ENCODE measurements around the gene PLEKHG1.

DNA sequence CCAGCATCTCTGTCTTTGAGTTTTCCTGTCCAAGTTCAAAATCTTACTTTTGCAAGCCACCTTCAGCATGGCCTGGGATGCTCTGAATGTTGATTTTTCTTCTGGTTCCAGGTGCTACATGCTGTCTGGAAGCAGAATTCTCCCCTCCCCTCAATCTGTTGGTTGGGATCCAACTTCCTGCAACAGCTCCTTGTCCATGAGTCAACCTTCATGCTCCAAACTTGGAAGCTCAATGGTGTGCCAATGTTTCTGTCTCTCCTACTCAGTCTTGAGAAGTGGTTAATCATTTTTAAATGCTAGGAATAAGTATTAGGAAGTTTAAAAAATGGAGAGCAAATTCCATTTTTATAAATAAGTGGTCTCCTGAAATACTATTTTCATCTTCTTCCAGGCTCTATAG, 33.2 kb upstream of the PLEKHG1 start:
- TF ChIP-seq, protein P1, sequence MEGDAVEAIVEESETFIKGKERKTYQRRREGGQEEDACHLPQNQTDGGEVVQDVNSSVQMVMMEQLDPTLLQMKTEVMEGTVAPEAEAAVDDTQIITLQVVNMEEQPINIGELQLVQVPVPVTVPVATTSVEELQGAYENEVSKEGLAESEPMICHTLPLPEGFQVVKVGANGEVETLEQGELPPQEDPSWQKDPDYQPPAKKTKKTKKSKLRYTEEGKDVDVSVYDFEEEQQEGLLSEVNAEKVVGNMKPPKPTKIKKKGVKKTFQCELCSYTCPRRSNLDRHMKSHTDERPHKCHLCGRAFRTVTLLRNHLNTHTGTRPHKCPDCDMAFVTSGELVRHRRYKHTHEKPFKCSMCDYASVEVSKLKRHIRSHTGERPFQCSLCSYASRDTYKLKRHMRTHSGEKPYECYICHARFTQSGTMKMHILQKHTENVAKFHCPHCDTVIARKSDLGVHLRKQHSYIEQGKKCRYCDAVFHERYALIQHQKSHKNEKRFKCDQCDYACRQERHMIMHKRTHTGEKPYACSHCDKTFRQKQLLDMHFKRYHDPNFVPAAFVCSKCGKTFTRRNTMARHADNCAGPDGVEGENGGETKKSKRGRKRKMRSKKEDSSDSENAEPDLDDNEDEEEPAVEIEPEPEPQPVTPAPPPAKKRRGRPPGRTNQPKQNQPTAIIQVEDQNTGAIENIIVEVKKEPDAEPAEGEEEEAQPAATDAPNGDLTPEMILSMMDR (IDR thresholded peaks at IDR 0.05; ENCODE audit: poor library complexity), result no peak
- no peak for TF ChIP-seq EZH2phosphoT487 (IDR thresholded peaks at IDR 0.05; ENCODE audit: low read depth, severe bottlenecking, unreplicated experiment)
- TF ChIP-seq EZH2 (IDR thresholded peaks at IDR 0.05; ENCODE audit: borderline replicate concordance), result no peak
